Upper lobe of right lung (tissue), 1 donor: ENCODE measurements around the gene PKN2. TPM values are rescaled to one million over a fixed set of nuclear protein-coding genes. Genes with fewer than 3 reads are reported as not detected.

ENCODE experiments used
- ATAC-seq: fragments of 200-7000 bp; cut with Tn5 transposase; one replicate; pipeline ENCODE4 v1.9.1; 2020; ENCODE audit warnings: mild to moderate bottlenecking, moderate library complexity
- DNase-seq: peaks from one replicate; pipeline ENCODE4 v3.0.0-alpha.2; 2020
- H3K27ac ChIP-seq: fragments of 200-600 bp; one replicate; pipeline ENCODE4 v1.8.0; 2022
- H3K27me3 ChIP-seq: fragments of 200-600 bp; one replicate; pipeline ENCODE4 v1.8.0; 2022; ENCODE audit warnings: mild to moderate bottlenecking
- H3K36me3 ChIP-seq: fragments of 200-600 bp; one replicate; pipeline ENCODE4 v1.8.0; 2022
- H3K4me1 ChIP-seq: fragments of 200-600 bp; one replicate; pipeline ENCODE4 v1.8.0; 2022
- H3K4me3 ChIP-seq: fragments of 200-600 bp; one replicate; pipeline ENCODE4 v1.8.0; 2022; ENCODE audit warnings: mild to moderate bottlenecking
- H3K9me3 ChIP-seq: fragments of 200-600 bp; one replicate; pipeline ENCODE4 v1.8.0; 2022
- CTCF ChIP-seq: fragments of 200-600 bp; IDR thresholded peaks from one replicate; pipeline ENCODE4 v1.8.0; 2022; ENCODE audit warnings: antibody characterized with exemption
- intact Hi-C: fragments of 100-400 bp; cut with DNase I; formaldehyde crosslinking; loops from one replicate; pipeline ENCODE4 v1.11.0; 2022
- total RNA-seq: library from RNA; stranded (reverse); fragmentation: NEBNext Ultra II Directional; extraction: Animal tissue kit (Norgen Biotek cat#: 25700); gene quantifications from one replicate; pipeline ENCODE4 v1.2.1, GENCODE V29; 2021
- donor health status: DM: no; HTN: yes; CAD: no; lungs with severe emphysema.

The PKN2 gene
- total RNA-seq, 1 donor from 2014 or later = 45.8 TPM

GRCh38 chr1:88735382-88735781 lies 51.3 kb downstream of the PKN2 start:
- H3K27ac ChIP-seq = no peak overlapping the region
- ATAC-seq = no peak
- intact Hi-C loops = no loop called here

GRCh38 chr1:88735909-88736308 lies 51.8 kb downstream of the PKN2 start:
- H3K9me3 ChIP-seq = no peaks in the 10 kb centered on the region
- H3K27me3 ChIP-seq = no peaks in the 10 kb centered on the region
- H3K36me3 ChIP-seq = no peaks in the 10 kb centered on the region
- no peak overlapping the region for H3K4me3 ChIP-seq
- no peak for DNase-seq
- intact Hi-C loops = no loop called here
- ATAC-seq = no peak
- H3K4me1 ChIP-seq = peaks cover 6% of the 10 kb centered on the region
- TF ChIP-seq CTCF = no peak
- no peak overlapping the region for H3K27ac ChIP-seq

More at GRCh38 chr1:88735382-88735781, 51.3 kb downstream of the PKN2 start:
- TF ChIP-seq CTCF = no peak
- no peak for DNase-seq
- H3K36me3 ChIP-seq = no peaks in the 10 kb centered on the region
- H3K4me1 ChIP-seq = peaks cover 9% of the 10 kb centered on the region
- no peak overlapping the region for H3K4me3 ChIP-seq
- no peaks in the 10 kb centered on the region for H3K9me3 ChIP-seq
- no peaks in the 10 kb centered on the region for H3K27me3 ChIP-seq

DNA sequence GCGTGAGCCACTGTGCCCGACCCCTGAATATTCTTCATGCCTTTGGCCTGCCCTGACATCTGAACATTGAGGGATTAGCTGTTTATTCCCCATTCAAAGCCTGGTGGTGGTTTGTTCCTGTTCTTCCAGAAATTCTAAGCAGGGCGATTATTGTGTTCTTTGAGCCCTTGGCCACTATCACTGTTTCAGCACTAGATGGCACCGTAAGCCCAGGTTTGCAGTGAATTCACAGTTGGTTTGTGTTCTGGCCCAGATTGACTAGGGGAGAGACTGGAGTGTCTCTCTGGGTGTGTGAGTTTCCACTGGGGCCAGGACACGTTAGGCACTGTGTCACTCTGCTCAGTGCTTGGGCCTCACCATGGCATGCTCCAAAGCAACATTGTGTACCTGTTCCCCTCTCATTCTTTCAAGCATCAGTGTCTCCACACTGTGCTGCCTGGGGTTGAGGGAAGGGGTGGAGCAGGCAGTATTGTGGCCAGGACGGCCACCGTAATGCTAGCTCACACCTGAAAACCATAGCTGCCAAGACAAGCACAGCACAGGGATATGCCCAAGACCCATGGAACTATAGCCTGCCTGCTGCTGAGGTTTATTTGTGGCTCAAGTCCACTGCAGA lies 52.7 kb downstream of the PKN2 start:
- Histone ChIP-seq H3K27ac (no peak overlapping the region), H3K4me3 (no peak overlapping the region), H3K4me1 (no peaks in the 10 kb centered on the region), H3K36me3 (no peaks in the 10 kb centered on the region), H3K9me3 (no peaks in the 10 kb centered on the region), H3K27me3 (no peaks in the 10 kb centered on the region)
- peak; percentile 83 for ATAC-seq
- peak; percentile 41 for TF ChIP-seq CTCF
- intact Hi-C loops = no loop called here
- DNase-seq = no peak

- no peak overlapping the region for H3K27ac ChIP-seq
- intact Hi-C loops = no loop called here
- no peaks in the 10 kb centered on the region for H3K4me1 ChIP-seq
- no peaks in the 10 kb centered on the region for H3K36me3 ChIP-seq
- DNase-seq (no peak), ATAC-seq (peak; percentile 16)
- H3K9me3 ChIP-seq = no peaks in the 10 kb centered on the region
- H3K4me3 ChIP-seq = no peak overlapping the region
- no peak for TF ChIP-seq CTCF
- no peaks in the 10 kb centered on the region for H3K27me3 ChIP-seq
Observed at GRCh38 chr1:88737338-88737927, 53.4 kb downstream of the PKN2 start.

DNA sequence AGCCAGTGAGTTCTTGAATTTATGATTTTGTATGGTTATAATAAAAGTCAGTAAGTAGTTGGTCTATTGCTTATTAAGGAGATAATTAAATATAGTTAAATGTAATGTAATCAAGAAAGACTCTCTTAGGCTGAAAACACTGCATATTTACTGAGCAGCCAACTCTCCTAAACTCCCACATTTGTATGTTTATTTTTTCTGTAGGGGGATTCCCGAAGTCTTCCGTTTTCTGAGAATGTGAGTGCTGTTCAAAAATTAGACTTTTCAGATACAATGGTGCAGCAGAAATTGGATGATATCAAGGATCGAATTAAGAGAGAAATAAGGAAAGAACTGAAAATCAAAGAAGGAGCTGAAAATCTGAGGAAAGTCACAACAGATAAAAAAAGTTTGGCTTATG lies 56.7 kb downstream of the PKN2 start:
- no peak for TF ChIP-seq CTCF
- Histone ChIP-seq H3K4me3 (no peak overlapping the region), H3K27me3 (no peaks in the 10 kb centered on the region), H3K9me3 (no peaks in the 10 kb centered on the region), H3K27ac (no peak overlapping the region), H3K4me1 (no peaks in the 10 kb centered on the region), H3K36me3 (peaks cover 9% of the 10 kb centered on the region)
- ATAC-seq (no peak), DNase-seq (no peak)
- intact Hi-C loops = no loop called here
